DOHH2 (cell line): Measurements from ENCODE around the gene RNF215.

Experiments used
- CTCF ChIP-seq: fragments of 200-600 bp; sonication (generic); IDR thresholded peaks from one replicate; pipeline ENCODE4 v1.5.1; 2014; ENCODE audit warnings: antibody characterized with exemption, mild to moderate bottlenecking, low read depth, low read length; ENCODE audit not compliant: poor library complexity, severe bottlenecking
- EZH2phosphoT487 ChIP-seq: fragments of 200-600 bp; sonication (generic); IDR thresholded peaks from 2 replicates; pipeline ENCODE4 v1.6.1; 2017; ENCODE audit warnings: borderline replicate concordance, mild to moderate bottlenecking, antibody characterized with exemption, low read length, moderate library complexity, mixed read lengths

GRCh38 chr22:30420347-30421125, 33.3 kb upstream of the RNF215 start:
- no peak for TF ChIP-seq CTCF
- TF ChIP-seq EZH2phosphoT487, result no peak
